Measurements from ENCODE around the gene SCGB1C1.

The SCGB1C1 gene

GRCh38 chr11:205221-206001, 12.5 kb downstream of the SCGB1C1 start:
- no peak for DNase-seq

- no peak for DNase-seq
Measured at GRCh38 chr11:206002-206384, 13.1 kb downstream of the SCGB1C1 start.

- DNase-seq = no peak
Measured at GRCh38 chr11:206526-207207, 13.8 kb downstream of the SCGB1C1 start.

- DNase-seq = peak; percentile 99
Measured at GRCh38 chr11:207208-207862, 14.5 kb downstream of the SCGB1C1 start, which contains the start of the genes BET1L and RIC8A. Gene BET1L (minus strand): TSS chr11:207399. CDS start chr11:207321, 78 bp downstream. Gene RIC8A (plus strand): TSS chr11:207708. CDS start chr11:208855, 1,147 bp downstream.

- no peak for DNase-seq
Measured at GRCh38 chr11:207863-208180, 14.9 kb downstream of the SCGB1C1 start.

- DNase-seq = peak; percentile 86
Measured at GRCh38 chr11:208181-208916, 15.5 kb downstream of the SCGB1C1 start.

GRCh38 chr11:208917-209260, 16.0 kb downstream of the SCGB1C1 start:
- DNase-seq = peak; percentile 31

- DNase-seq = no peak
Measured at GRCh38 chr11:209275-210121, 16.6 kb downstream of the SCGB1C1 start.

GRCh38 chr11:210122-210802, 17.4 kb downstream of the SCGB1C1 start:
- no peak for DNase-seq

- no peak for DNase-seq
Measured at GRCh38 chr11:210803-211180, 17.9 kb downstream of the SCGB1C1 start.

- no peak for DNase-seq
Measured at GRCh38 chr11:211295-211694, 18.4 kb downstream of the SCGB1C1 start.

- DNase-seq = no peak
Measured at GRCh38 chr11:211741-212140, 18.9 kb downstream of the SCGB1C1 start.

GRCh38 chr11:212150-213100, 19.5 kb downstream of the SCGB1C1 start:
- no peak for DNase-seq

- no peak for DNase-seq
Measured at GRCh38 chr11:213111-213510, 20.2 kb downstream of the SCGB1C1 start.

- no peak for DNase-seq
Measured at GRCh38 chr11:214083-214482, 21.2 kb downstream of the SCGB1C1 start.

- peak; percentile 17 for DNase-seq
Measured at GRCh38 chr11:215581-216037, 22.7 kb downstream of the SCGB1C1 start.

GRCh38 chr11:216081-216974, 23.4 kb downstream of the SCGB1C1 start:
- DNase-seq = no peak

- no peak for DNase-seq
Measured at GRCh38 chr11:217704-218103, 24.8 kb downstream of the SCGB1C1 start.
